ENCODE measurements around the gene NKAIN2. TPM values are rescaled to one million over a fixed set of nuclear protein-coding genes. Genes with fewer than 3 reads are reported as not detected.

The NKAIN2 gene
- total and polyA plus RNA-seq, 8 donors: 0.02 to 0.09 TPM; not detected in 6

DNA sequence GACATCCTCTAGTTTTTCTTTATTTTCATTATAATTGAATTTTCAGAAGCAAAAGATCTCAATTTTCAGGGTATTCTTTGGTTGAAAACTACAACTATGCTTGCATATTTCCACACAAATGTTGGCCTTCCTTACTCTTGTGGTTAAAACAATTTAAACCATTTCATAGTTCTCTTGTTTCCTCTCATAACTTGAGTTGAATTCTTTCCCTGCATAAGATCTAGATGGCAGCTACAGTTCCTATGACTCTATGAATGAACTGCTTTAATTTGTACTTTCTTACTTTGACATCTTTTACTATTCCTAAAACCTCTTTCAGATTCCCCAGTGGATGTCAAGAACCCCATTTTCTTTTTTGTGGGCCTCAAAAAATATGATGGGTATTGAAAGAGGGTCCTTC, 564.5 kb downstream of the NKAIN2 start:
- H3K27me3 ChIP-seq: no peaks in the 10 kb centered on the region
- no peak overlapping the region for H3K4me3 ChIP-seq
- H3K9me3 ChIP-seq: no peaks in the 10 kb centered on the region
- intact Hi-C loops (cut with DNase I): no loop called here
- TF ChIP-seq CTCF (IDR thresholded peaks at IDR 0.05): no peak
- ATAC-seq (no peak), DNase-seq (no peak), FAIRE-seq (no peak)
- no peaks in the 10 kb centered on the region for H3K36me3 ChIP-seq
- H3K4me1 ChIP-seq: no peaks in the 10 kb centered on the region
- no peak overlapping the region for H3K27ac ChIP-seq

GRCh38 chr6:124371974-124372475, 568.4 kb downstream of the NKAIN2 start:
- no peak for TF ChIP-seq CTCF (IDR thresholded peaks at IDR 0.05)
- no peak overlapping the region for H3K27ac ChIP-seq
- ATAC-seq (no peak), FAIRE-seq (no peak), DNase-seq (no peak)
- no peaks in the 10 kb centered on the region for H3K4me1 ChIP-seq
- no peak overlapping the region for H3K4me3 ChIP-seq
- 40 to 54% methylated on average over 2 of the region's 2 CpGs for WGBS, 2 donors
- H3K27me3 ChIP-seq: peaks cover 0 to 4% (median 0%) of the 10 kb centered on the region in 4 donors
- intact Hi-C loops (cut with DNase I): no loop called here
- H3K9me3 ChIP-seq: no peaks in the 10 kb centered on the region
- no peaks in the 10 kb centered on the region for H3K36me3 ChIP-seq

DNA sequence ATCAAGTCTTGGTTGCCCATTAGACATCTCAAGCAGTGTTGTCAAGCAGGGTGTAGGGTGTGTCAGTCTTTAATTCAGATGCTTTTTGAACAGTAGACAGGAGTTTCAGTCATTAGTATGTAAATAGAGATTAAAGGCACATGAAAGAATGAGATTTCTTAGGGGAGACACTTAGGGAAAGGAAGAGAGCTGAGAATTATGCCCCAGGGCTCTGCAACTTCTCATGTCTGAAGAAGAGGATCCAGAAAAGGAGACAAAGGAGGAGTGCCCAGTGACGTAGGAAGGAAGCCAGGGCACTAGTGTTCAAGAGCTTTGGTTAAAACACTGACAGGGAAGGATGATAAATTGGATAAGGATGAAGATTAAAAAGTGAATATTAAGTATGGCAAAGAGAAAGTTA, 569.7 kb downstream of the NKAIN2 start:
- no peak for DNase-seq
- ATAC-seq: no peak
- Histone ChIP-seq H3K36me3 (no peaks in the 10 kb centered on the region), H3K27me3 (peaks cover 0 to 4% (median 0%) of the 10 kb centered on the region in 4 donors), H3K9me3 (no peaks in the 10 kb centered on the region), H3K4me1 (no peaks in the 10 kb centered on the region), H3K4me3 (no peak overlapping the region), H3K27ac (no peak overlapping the region)
- intact Hi-C loops (cut with DNase I): no loop called here
- no peak for FAIRE-seq
- TF ChIP-seq CTCF (IDR thresholded peaks at IDR 0.05): no peak
- 14 to 32% methylated on average over 1 of the region's 1 CpG for WGBS, 2 donors

GRCh38 chr6:124389127-124389526, 585.5 kb downstream of the NKAIN2 start:
- ATAC-seq: no peak
- intact Hi-C loops (cut with DNase I): no loop called here
- H3K36me3 ChIP-seq: no peaks in the 10 kb centered on the region
- H3K27me3 ChIP-seq: no peaks in the 10 kb centered on the region
- no peak for TF ChIP-seq CTCF (IDR thresholded peaks at IDR 0.05)
- no peak for FAIRE-seq
- H3K27ac ChIP-seq: no peak overlapping the region
- no peaks in the 10 kb centered on the region for H3K4me1 ChIP-seq
- no peak overlapping the region for H3K4me3 ChIP-seq
- DNase-seq: no peak
- H3K9me3 ChIP-seq: no peaks in the 10 kb centered on the region

- no peaks in the 10 kb centered on the region for H3K36me3 ChIP-seq
- WGBS, 2 donors: 70 to 79% methylated on average over 4 of the region's 4 CpGs
- H3K27ac ChIP-seq: no peak overlapping the region
- no peak for FAIRE-seq
- no peak for DNase-seq
- TF ChIP-seq CTCF (IDR thresholded peaks at IDR 0.05): no peak
- H3K4me3 ChIP-seq: no peak overlapping the region
- H3K27me3 ChIP-seq: no peaks in the 10 kb centered on the region
- no peaks in the 10 kb centered on the region for H3K4me1 ChIP-seq
- no peaks in the 10 kb centered on the region for H3K9me3 ChIP-seq
- intact Hi-C loops (cut with DNase I): no loop called here
- ATAC-seq: no peak
Observed at GRCh38 chr6:124393536-124393935, 589.9 kb downstream of the NKAIN2 start.
